Activated CD8-positive, alpha-beta memory T cell treated with anti-CD3 and anti-CD28 coated beads, Interleukin-2, amount 10 ng/mL, durations not matched to agents 7 days and 5 days (primary cell): Measurements from ENCODE around the gene MAPK10. TPM values are rescaled to one million over a fixed set of nuclear protein-coding genes. Genes with fewer than 3 reads are reported as not detected.
"Not testable (repeated sequence)": the region's sequence is repeated elsewhere in the genome, so short reads cannot be mapped to it uniquely, and the experiment has no call there.

Experiments
- ATAC-seq: fragments of 150-1000 bp; cut with Tn5 transposase; one replicate; pipeline ENCODE4 v1.10.0; 2021; ENCODE audit warnings: moderate library complexity
- CTCF ChIA-PET: fragments of 350-600 bp; sonication (Branson Sonifier 250); formaldehyde crosslinking; loops from one replicate; lab custom pipeline; 2021; ENCODE audit warnings: antibody characterized with exemption; lab: Charles Lee
- DNase-seq: peaks from one replicate; pipeline ENCODE4 v3.0.0-alpha.2; 2020
- H3K27ac Mint-ChIP-seq: one replicate; pipeline ENCODE4 v1.8.0; 2021; ENCODE audit warnings: mild to moderate bottlenecking, mixed read lengths
- H3K27me3 Mint-ChIP-seq: one replicate; pipeline ENCODE4 v1.8.0; 2021; ENCODE audit warnings: mixed read lengths
- H3K36me3 Mint-ChIP-seq: one replicate; pipeline ENCODE4 v1.8.0; 2021; ENCODE audit warnings: mild to moderate bottlenecking, mixed read lengths
- H3K4me1 Mint-ChIP-seq: one replicate; pipeline ENCODE4 v1.8.0; 2021; ENCODE audit warnings: mixed read lengths
- H3K4me3 Mint-ChIP-seq: one replicate; pipeline ENCODE4 v1.8.0; 2021; ENCODE audit warnings: mild to moderate bottlenecking, moderate library complexity, mixed read lengths
- H3K9me3 Mint-ChIP-seq: one replicate; pipeline ENCODE4 v1.8.0; 2022; ENCODE audit warnings: low read depth, mixed read lengths
- total RNA-seq, 2 experiments: library from RNA; stranded (reverse); gene quantifications; one replicate each; pipeline ENCODE4 v1.2.3, GENCODE V29; 2021

MAPK10 gene
- total RNA-seq, 2 experiments from 2014 or later, result not detected

DNA sequence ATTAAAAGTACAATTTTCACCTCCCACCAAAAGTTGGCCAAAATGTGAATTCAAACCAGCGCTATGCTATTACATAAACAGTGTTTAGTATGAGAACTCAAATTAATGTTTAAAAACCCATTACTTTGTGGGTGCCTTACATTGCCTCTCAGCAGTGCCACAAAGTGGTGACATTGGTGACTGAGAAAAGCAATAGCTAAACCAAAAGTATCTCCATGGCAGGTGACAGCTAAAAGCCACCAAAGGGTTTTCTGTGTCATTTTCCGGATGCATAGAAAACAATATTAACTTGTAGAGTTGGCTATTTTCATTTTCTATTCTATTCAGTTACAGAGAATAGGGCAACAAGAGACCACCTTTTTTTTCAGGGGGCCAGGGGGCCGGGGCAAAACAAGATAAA lies 261.2 kb downstream of the MAPK10 start:
- H3K4me1 Mint-ChIP-seq, result no peaks in the 10 kb centered on the region
- CTCF ChIA-PET, result no interaction called here
- ATAC-seq, result no peak
- no peak for DNase-seq
- no peaks in the 10 kb centered on the region for H3K36me3 Mint-ChIP-seq
- no peak overlapping the region for H3K27ac Mint-ChIP-seq
- H3K9me3 Mint-ChIP-seq, result no peaks in the 10 kb centered on the region
- no peak overlapping the region for H3K4me3 Mint-ChIP-seq
- H3K27me3 Mint-ChIP-seq, result no peaks in the 10 kb centered on the region

DNA sequence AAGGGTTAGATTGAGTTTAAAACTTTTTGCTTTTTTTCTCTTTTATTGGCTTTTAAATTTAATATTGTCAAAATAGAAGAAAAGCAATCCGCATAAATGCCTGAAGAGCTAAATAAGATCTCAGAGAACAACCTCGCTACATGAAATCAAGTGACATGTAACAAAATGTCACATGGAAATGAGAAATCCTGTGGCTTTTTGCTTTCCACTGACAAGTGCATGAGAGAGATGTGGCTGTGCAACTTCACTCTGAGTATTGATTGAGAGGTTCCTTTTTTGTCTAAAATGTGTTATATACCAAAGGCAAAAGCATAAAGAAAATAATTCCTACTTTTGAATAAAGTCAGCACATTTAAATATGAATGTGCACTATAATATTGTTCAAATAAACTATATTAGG lies 263.5 kb downstream of the MAPK10 start:
- Mint-ChIP-seq H3K27ac (no peak overlapping the region), H3K9me3 (no peaks in the 10 kb centered on the region), H3K36me3 (no peaks in the 10 kb centered on the region), H3K4me3 (no peak overlapping the region), H3K4me1 (no peaks in the 10 kb centered on the region), H3K27me3 (no peaks in the 10 kb centered on the region)
- CTCF ChIA-PET, result no interaction called here
- DNase-seq (no peak), ATAC-seq (no peak)

DNA sequence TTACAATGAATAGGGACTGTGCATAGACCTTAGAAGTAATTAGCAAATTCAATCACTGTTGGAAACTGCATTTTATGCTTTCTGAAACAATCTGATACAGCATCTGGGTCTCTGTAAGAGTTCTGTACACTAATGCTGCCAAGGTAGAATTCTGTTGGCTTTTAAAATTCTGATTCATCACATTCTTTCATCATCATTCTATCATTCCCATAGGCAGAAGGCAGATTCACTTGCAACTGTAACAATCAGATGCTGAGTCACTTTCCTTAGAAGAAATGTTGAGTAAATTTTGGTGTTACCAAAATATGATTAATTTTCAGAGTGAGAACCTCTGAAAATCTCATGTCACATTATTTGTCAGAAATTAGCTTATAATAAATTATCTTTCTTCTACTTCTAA lies 267.2 kb downstream of the MAPK10 start:
- Mint-ChIP-seq H3K9me3 (no peaks in the 10 kb centered on the region), H3K27me3 (no peaks in the 10 kb centered on the region), H3K4me1 (no peaks in the 10 kb centered on the region), H3K4me3 (no peak overlapping the region), H3K27ac (no peak overlapping the region), H3K36me3 (no peaks in the 10 kb centered on the region)
- ATAC-seq, result no peak
- no peak for DNase-seq
- CTCF ChIA-PET, result no interaction called here

DNA sequence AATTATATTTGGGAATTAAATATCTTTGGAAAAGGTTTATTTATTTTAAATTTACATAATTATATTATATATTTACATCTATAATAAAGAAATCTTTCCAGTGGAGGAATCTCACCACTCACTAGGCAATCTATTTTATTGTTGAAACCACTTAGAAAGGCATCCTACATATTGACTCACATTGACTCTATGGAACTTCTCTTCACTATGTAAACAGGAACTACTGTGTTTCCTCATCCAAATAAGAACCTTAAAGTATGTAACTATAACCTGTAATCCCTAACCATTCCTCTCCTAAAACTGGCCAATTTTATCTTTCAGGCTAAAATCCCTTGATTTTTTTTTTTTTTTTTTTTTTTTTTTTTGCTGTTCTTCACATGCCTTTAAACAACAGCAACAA lies 268.7 kb downstream of the MAPK10 start:
- H3K9me3 Mint-ChIP-seq, result no peaks in the 10 kb centered on the region
- H3K27ac Mint-ChIP-seq, result no peak overlapping the region
- CTCF ChIA-PET, result interaction anchor here (0.7 kb wide), 1 partner anchor 46 kb away, joined by 3 read pairs; no protein-coding TSS in a partner anchor
- H3K4me3 Mint-ChIP-seq, result no peak overlapping the region
- H3K4me1 Mint-ChIP-seq, result no peaks in the 10 kb centered on the region
- ATAC-seq, result no peak
- H3K36me3 Mint-ChIP-seq, result no peaks in the 10 kb centered on the region
- no peaks in the 10 kb centered on the region for H3K27me3 Mint-ChIP-seq
- no peak for DNase-seq

DNA sequence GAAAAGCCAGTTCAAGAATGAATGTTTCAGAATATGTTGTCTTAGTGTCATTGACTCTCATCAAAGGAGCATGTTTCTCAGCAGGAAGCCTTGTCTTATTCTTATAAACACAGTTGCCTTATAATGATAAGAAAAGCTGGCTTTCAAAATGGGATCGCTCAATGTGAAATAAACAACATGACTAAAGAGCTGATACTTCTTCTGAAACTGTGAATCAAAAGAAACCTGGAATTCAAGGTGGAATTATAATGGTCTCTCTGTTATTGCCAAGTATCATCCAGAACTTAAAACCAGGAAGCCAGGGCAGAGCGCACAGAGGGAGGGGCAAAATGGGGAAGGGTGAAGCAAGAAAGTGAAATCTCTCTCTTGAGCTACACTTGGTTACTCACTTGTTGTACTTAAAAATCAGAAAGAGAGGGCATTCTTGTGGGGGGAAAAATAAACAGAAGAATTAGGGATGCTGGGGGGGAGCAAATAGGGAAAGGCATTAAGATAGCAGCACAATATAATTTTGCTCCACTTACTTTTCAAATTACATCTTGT lies 270.0 kb downstream of the MAPK10 start:
- CTCF ChIA-PET, result no interaction called here
- H3K27ac Mint-ChIP-seq, result no peak overlapping the region
- DNase-seq (no peak), ATAC-seq (no peak)
- no peaks in the 10 kb centered on the region for H3K4me1 Mint-ChIP-seq
- no peaks in the 10 kb centered on the region for H3K27me3 Mint-ChIP-seq
- no peak overlapping the region for H3K4me3 Mint-ChIP-seq
- no peaks in the 10 kb centered on the region for H3K9me3 Mint-ChIP-seq
- no peaks in the 10 kb centered on the region for H3K36me3 Mint-ChIP-seq

DNA sequence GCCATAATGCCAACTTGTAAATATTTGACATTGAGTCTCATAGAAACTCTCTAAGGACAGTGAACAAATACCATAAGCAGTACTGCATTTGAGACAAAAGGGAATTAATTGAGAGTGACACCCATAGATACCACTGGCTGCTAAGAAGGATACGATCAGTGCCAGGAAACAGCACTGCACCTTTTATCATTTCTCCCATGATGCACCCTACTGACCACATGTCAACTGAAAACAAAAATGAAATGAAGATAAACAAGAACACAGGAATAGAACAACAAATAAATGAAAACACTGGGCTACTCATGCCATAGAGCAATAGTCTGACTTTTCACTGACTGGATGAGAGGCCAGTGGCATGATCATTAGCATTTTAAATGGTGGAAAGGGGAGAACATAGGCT lies 270.8 kb downstream of the MAPK10 start:
- H3K4me1 Mint-ChIP-seq, result no peaks in the 10 kb centered on the region
- no peak for ATAC-seq
- H3K4me3 Mint-ChIP-seq, result no peak overlapping the region
- DNase-seq, result no peak
- no peaks in the 10 kb centered on the region for H3K27me3 Mint-ChIP-seq
- no peak overlapping the region for H3K27ac Mint-ChIP-seq
- no peaks in the 10 kb centered on the region for H3K36me3 Mint-ChIP-seq
- CTCF ChIA-PET, result no interaction called here
- H3K9me3 Mint-ChIP-seq, result peaks cover 3% of the 10 kb centered on the region

DNA sequence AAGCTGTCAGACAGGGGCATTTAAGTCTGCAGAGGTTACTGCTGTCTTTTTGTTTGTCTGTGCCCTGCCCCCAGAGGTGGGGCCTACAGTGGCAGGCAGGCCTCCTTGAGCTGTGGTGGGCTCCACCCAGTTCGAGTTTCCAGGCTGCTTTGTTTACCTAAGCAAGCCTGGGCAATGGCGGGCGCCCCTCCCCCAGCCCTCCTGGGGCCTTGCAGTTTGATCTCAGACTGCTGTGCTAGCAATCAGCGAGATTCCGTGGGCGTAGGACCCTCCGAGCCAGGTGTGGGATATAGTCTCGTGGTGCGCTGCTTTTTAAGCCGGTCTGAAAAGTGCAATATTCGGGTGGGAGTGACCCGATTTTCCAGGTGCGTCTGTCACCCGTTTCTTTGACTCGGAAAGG lies 284.1 kb downstream of the MAPK10 start:
- CTCF ChIA-PET, H3K27ac Mint-ChIP-seq, H3K4me1 Mint-ChIP-seq, H3K27me3 Mint-ChIP-seq, H3K4me3 Mint-ChIP-seq, H3K9me3 Mint-ChIP-seq, DNase-seq, H3K36me3 Mint-ChIP-seq, ATAC-seq: not testable (repeated sequence)

DNA sequence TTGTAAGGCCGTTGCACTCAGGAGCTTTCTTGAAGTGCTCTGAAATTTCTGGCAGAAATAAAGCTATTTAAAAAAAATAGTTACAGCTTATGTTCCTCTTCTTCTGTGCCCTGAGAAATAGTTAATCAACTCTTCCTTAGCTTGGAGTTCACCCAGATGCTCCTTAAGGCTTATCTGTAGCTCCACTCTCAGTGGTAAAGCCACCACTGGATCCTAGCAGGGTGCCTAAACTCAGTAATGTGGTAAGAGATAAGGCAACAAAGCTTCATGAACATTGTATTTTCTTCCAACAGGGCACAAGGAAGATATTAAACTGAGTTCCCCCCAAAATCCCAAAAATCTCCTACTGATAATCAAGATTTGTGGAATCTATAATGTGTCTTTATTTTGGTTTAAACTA lies 299.5 kb downstream of the MAPK10 start:
- Mint-ChIP-seq H3K4me3 (no peak overlapping the region), H3K27ac (no peak overlapping the region), H3K36me3 (no peaks in the 10 kb centered on the region), H3K27me3 (no peaks in the 10 kb centered on the region), H3K9me3 (no peaks in the 10 kb centered on the region), H3K4me1 (no peaks in the 10 kb centered on the region)
- no peak for DNase-seq
- CTCF ChIA-PET, result no interaction called here
- ATAC-seq, result no peak

DNA sequence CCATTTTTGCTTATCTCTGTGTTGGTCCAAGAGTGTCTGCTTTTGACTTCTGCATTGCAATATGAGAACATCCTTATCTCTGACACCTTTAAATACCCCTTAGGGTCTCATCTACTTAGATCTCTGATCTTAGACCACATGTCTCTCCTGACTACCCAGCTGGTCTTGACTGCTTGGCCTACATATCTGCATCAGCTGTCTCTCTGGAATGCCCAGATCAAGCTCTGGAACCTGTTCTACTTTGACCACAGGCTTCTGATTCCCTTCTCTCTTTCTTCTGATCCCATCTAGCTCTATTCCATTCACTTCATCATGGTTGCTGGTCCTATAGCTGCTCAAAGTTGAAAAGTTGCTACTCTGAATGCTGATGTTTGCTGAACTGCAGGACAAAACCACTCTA lies 301.2 kb downstream of the MAPK10 start:
- ATAC-seq (no peak), DNase-seq (no peak)
- no peak overlapping the region for H3K4me3 Mint-ChIP-seq
- no peaks in the 10 kb centered on the region for H3K9me3 Mint-ChIP-seq
- no peaks in the 10 kb centered on the region for H3K36me3 Mint-ChIP-seq
- no peaks in the 10 kb centered on the region for H3K4me1 Mint-ChIP-seq
- H3K27me3 Mint-ChIP-seq, result no peaks in the 10 kb centered on the region
- CTCF ChIA-PET, result no interaction called here
- H3K27ac Mint-ChIP-seq, result no peak overlapping the region

DNA sequence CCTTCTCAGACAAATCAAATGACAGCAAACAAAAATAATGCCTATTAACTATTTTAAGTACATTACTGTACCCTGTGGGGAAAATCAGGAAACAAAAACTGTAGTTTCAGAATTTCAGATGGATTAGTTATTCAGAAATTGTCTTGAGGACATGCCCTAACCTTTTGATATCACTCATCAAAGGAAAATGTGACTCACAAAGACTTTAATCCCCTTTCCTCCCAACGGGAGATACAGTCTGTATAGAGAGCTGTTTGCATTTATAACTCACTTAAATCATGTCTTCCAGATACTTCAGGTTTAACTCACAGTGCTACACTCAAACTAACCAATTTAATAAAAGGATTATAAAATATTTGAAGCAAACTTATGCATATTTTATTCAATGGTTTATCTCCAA lies 304.0 kb downstream of the MAPK10 start:
- H3K36me3 Mint-ChIP-seq, result no peaks in the 10 kb centered on the region
- no peak overlapping the region for H3K4me3 Mint-ChIP-seq
- no peak overlapping the region for H3K27ac Mint-ChIP-seq
- no peaks in the 10 kb centered on the region for H3K27me3 Mint-ChIP-seq
- ATAC-seq (no peak), DNase-seq (no peak)
- CTCF ChIA-PET, result no interaction called here
- H3K9me3 Mint-ChIP-seq, result no peaks in the 10 kb centered on the region
- H3K4me1 Mint-ChIP-seq, result no peaks in the 10 kb centered on the region

DNA sequence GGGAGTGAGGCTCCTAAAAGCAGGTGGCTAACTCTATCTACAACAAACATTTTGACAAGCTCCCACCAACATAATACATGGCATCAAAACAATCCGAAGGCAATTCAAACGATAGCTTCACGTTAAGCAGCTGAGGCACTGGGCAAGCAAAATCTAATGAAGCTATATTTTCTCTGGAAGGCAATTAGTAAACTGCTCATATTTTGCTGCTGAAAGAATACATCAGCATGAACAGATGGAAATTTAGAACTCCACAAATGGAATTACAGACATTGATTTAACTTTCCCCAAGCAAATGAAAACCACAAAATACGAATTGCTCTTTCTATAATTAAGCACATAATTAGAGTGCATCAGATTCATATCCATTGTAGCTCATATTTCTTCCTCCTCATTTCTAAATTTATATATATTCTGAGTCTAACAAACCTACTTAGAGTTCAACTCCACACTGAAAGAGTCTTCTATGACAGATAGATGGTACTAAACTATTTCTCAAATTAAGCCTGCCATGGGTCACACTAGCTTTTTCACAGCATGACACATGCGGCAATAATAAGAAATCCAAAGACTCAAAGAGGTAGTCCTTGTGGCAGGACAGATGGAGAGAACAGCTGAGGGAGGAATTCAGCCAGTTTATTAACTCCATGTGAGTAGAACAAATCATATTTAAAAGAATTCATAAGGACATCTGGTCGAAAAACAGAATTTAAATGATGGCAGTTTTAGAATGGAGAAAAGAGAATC lies 305.4 kb downstream of the MAPK10 start:
- H3K4me1 Mint-ChIP-seq, result no peaks in the 10 kb centered on the region
- H3K27ac Mint-ChIP-seq, result no peak overlapping the region
- no peaks in the 10 kb centered on the region for H3K36me3 Mint-ChIP-seq
- H3K9me3 Mint-ChIP-seq, result no peaks in the 10 kb centered on the region
- no peak overlapping the region for H3K4me3 Mint-ChIP-seq
- DNase-seq (no peak), ATAC-seq (no peak)
- H3K27me3 Mint-ChIP-seq, result no peaks in the 10 kb centered on the region
- CTCF ChIA-PET, result no interaction called here

DNA sequence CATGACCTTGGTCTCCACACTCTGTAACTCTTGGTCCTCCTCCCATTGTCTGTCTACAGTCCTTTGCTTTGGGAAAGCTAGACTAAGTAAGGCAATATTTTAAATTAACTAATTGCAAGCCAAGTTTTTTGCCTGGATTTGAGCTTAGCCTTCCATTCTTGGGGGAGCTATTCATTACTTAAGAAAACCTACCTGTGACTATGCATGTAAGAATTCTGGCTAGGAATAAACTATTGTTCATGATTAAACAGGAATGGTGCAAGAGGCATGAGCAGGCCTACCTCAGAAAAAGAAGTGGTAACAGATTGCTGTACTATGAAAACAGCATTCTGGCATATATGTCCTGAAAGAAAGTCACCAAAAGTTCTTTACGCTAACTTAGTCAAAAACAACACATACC lies 309.4 kb downstream of the MAPK10 start:
- H3K36me3 Mint-ChIP-seq, result no peaks in the 10 kb centered on the region
- CTCF ChIA-PET, result no interaction called here
- H3K4me1 Mint-ChIP-seq, result no peaks in the 10 kb centered on the region
- H3K27me3 Mint-ChIP-seq, result no peaks in the 10 kb centered on the region
- H3K9me3 Mint-ChIP-seq, result no peaks in the 10 kb centered on the region
- no peak overlapping the region for H3K27ac Mint-ChIP-seq
- no peak overlapping the region for H3K4me3 Mint-ChIP-seq
- ATAC-seq, result no peak
- DNase-seq, result no peak

DNA sequence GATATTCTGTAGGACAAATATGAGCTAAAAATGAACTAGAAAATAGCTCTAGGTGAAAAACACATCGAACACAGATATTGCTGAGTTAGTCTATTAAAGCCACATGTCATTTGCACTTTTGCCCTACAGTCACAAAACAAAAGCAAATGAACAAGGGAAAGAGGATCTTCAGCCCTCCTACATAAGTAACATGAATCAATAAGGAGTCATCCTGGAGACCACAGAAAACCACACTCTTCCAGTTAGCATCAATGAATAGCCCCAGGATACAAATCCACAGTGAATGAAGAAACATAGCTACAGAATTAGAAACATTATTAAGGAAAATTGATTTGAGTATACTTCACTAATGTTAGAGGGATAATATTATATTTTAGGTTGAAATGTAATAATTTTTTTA lies 311.4 kb downstream of the MAPK10 start:
- no peak overlapping the region for H3K4me3 Mint-ChIP-seq
- ATAC-seq, result no peak
- CTCF ChIA-PET, result no interaction called here
- no peaks in the 10 kb centered on the region for H3K27me3 Mint-ChIP-seq
- H3K9me3 Mint-ChIP-seq, result no peaks in the 10 kb centered on the region
- H3K36me3 Mint-ChIP-seq, result no peaks in the 10 kb centered on the region
- H3K4me1 Mint-ChIP-seq, result no peaks in the 10 kb centered on the region
- DNase-seq, result no peak
- H3K27ac Mint-ChIP-seq, result no peak overlapping the region

DNA sequence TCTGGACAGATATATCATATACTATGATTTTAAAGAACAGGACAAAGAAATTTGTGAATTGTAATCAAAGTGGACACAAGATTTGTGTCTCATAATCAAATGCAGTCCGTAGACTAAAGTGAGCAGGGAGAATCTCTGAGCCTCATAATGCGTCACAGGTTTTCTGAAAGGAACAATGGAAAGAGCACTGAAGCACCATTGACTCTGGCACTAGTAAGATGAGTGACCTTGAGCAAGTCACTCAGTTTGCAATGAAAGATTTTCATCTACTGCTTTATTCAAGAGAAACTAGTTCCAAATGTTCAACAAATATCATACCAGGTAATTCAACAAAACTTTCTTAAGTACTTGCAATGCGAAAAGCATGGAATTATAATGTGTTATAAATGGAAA lies 315.3 kb downstream of the MAPK10 start:
- Mint-ChIP-seq H3K36me3 (no peaks in the 10 kb centered on the region), H3K4me1 (no peaks in the 10 kb centered on the region), H3K27me3 (no peaks in the 10 kb centered on the region), H3K9me3 (no peaks in the 10 kb centered on the region), H3K27ac (no peak overlapping the region), H3K4me3 (no peak overlapping the region)
- ATAC-seq (no peak), DNase-seq (no peak)
- CTCF ChIA-PET, result interaction anchor here (1.0 kb wide), 1 partner anchor 27 kb away, joined by 3 read pairs; no protein-coding TSS in a partner anchor
